MM.1S (cell line): Measurements from ENCODE around the gene CEACAM16.
"Not testable (repeated sequence)": the region's sequence is repeated elsewhere in the genome, so short reads cannot be mapped to it uniquely, and the experiment has no call there.

Experiments used
- DNase-seq: peaks from one replicate; pipeline ENCODE4 v3.0.0-alpha.2; 2015
- H2AFZ ChIP-seq: fragments of 300-600 bp; sonication (generic); 2 replicates; pipeline ENCODE4 v1.6.0; 2016; ENCODE audit warnings: antibody characterized with exemption, low read length
- H3F3A ChIP-seq: fragments of 300-600 bp; sonication (generic); 2 replicates; pipeline ENCODE4 v1.6.1; 2016; ENCODE audit warnings: mild to moderate bottlenecking, antibody characterized with exemption, low read length, moderate library complexity, mixed read lengths; ENCODE audit not compliant: insufficient read depth
- H3K27ac ChIP-seq: fragments of 300-600 bp; sonication (generic); 2 replicates; pipeline ENCODE4 v1.5.1; 2016; ENCODE audit warnings: mild to moderate bottlenecking, low read length
- H3K27me3 ChIP-seq: fragments of 300-600 bp; sonication (generic); replicated peaks from 2 replicates; pipeline ENCODE4 v1.6.0; 2016; ENCODE audit warnings: low read length; ENCODE audit not compliant: insufficient read depth
- H3K36me3 ChIP-seq: fragments of 300-600 bp; sonication (generic); replicated peaks from 2 replicates; pipeline ENCODE4 v1.6.1; 2016; ENCODE audit warnings: mild to moderate bottlenecking, low read length, mixed read lengths; ENCODE audit not compliant: insufficient read depth
- H3K4me1 ChIP-seq: fragments of 300-600 bp; sonication (generic); 2 replicates; pipeline ENCODE4 v1.6.1; 2016; ENCODE audit warnings: low read length, mixed read lengths
- H3K4me2 ChIP-seq: fragments of 300-600 bp; sonication (generic); 2 replicates; pipeline ENCODE4 v1.6.0; 2016; ENCODE audit warnings: low read depth, low read length
- H3K4me3 ChIP-seq: fragments of 300-600 bp; sonication (generic); 2 replicates; pipeline ENCODE4 v1.5.1; 2016; ENCODE audit warnings: low read length, mixed read lengths
- H3K79me2 ChIP-seq: fragments of 300-600 bp; sonication (generic); 2 replicates; pipeline ENCODE4 v1.6.1; 2016; ENCODE audit warnings: mixed run types, low read length, mixed read lengths
- H3K9ac ChIP-seq: fragments of 300-600 bp; sonication (generic); 2 replicates; pipeline ENCODE4 v1.6.1; 2016; ENCODE audit warnings: low read length, mixed read lengths
- H3K9me2 ChIP-seq: fragments of 300-600 bp; sonication (generic); replicated peaks from 2 replicates; pipeline ENCODE4 v1.6.1; 2016; ENCODE audit warnings: mild to moderate bottlenecking, low read length, mixed read lengths; ENCODE audit not compliant: insufficient read depth
- H3K9me3 ChIP-seq: fragments of 300-600 bp; sonication (generic); replicated peaks from 2 replicates; pipeline ENCODE4 v1.6.1; 2016; ENCODE audit warnings: mild to moderate bottlenecking, low read length, mixed read lengths; ENCODE audit not compliant: insufficient read depth
- H4K20me1 ChIP-seq: fragments of 300-600 bp; sonication (generic); 2 replicates; pipeline ENCODE4 v1.6.1; 2016; ENCODE audit warnings: mild to moderate bottlenecking, low read length, moderate library complexity, mixed read lengths; ENCODE audit not compliant: insufficient read depth
- CTCF ChIP-seq: fragments of 300-600 bp; sonication (generic); IDR thresholded peaks from 2 replicates; pipeline ENCODE4 v1.5.1; 2016; ENCODE audit warnings: antibody characterized with exemption, low read length, mixed read lengths
- EZH2 ChIP-seq: fragments of 300-600 bp; sonication (generic); optimal IDR thresholded peaks from 2 replicates; pipeline ENCODE3; 2017; ENCODE audit warnings: low read depth, mild to moderate bottlenecking, antibody characterized with exemption, low read length, mixed read lengths
- EZH2phosphoT487 ChIP-seq: fragments of 300-600 bp; sonication (generic); IDR thresholded peaks from 2 replicates; pipeline ENCODE4 v1.6.1; 2018; ENCODE audit warnings: antibody characterized with exemption, low read length

Gene CEACAM16

GRCh38 chr19:44683434-44684210, 15.3 kb upstream of the CEACAM16 start:
- Histone ChIP-seq H3K9me3 (no peaks in the 10 kb centered on the region), H3K4me3 (no peak overlapping the region), H3F3A (no peaks in the 10 kb centered on the region), H3K4me2 (no peak overlapping the region), H3K4me1 (no peaks in the 10 kb centered on the region), H4K20me1 (no peaks in the 10 kb centered on the region), H3K27me3 (no peaks in the 10 kb centered on the region), H3K36me3 (no peaks in the 10 kb centered on the region), H3K9ac (no peak overlapping the region), H2AFZ (no peak overlapping the region), H3K27ac (no peak overlapping the region), H3K9me2 (no peaks in the 10 kb centered on the region), H3K79me2 (no peaks in the 10 kb centered on the region)
- TF ChIP-seq EZH2 (no peak), EZH2phosphoT487 (no peak)
- DNase-seq: no peak

- H3K36me3 ChIP-seq, H2AFZ ChIP-seq, H3K9ac ChIP-seq, H3K27ac ChIP-seq, H3K9me2 ChIP-seq, H3K79me2 ChIP-seq, H3K27me3 ChIP-seq, H4K20me1 ChIP-seq, H3F3A ChIP-seq, H3K4me3 ChIP-seq, H3K9me3 ChIP-seq, H3K4me2 ChIP-seq, H3K4me1 ChIP-seq, DNase-seq: not testable (repeated sequence)
Measured at GRCh38 chr19:44684396-44684795, 14.6 kb upstream of the CEACAM16 start.

DNA sequence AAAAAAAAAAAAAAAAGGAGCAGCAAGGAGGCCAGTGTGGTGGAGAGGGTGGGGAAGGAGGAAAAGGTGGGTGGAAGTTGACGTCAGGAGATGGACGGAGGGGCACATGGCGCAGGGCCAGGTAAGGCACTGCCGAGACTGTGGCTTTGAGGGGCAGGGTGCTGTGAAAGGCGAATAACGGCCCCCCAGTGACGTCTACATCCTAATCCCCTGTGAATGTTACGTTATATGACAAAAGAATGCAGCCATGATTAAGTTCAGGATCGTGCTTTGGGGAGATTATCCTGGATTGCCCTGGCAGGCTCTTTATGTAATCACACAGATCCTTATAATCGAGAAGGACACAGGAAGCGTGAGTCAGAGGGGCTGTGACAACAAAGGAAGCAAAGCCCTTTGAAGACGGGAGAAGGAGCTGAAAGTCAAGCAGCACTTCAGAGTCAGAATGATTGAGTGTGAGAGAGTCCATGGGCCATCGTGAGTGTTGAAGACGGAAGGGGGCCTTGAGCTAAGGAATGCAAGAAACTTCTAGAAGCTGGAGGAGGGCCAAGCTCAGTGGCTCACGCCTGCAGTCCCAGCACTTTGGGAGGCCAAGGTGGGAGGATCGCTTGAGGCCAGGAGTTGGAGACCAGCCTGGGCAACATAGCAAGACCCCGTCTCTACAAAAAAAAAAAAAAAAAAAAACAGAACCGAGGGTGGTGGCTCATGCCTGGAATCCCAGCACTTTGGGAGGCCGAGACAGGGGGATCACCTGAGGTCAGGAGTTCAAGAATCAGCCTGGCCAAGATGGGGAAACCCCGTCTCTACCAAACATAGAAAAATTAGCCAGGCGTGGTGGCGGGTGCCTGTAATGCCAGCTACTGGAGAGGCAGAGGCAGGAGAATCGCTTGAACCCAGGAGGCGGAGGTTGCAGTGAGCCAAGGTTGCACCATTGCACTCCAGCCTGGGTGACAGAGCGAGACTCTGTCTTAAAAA, 13.8 kb upstream of the CEACAM16 start:
- Histone ChIP-seq H3K9ac (no peak overlapping the region), H3K4me1 (no peaks in the 10 kb centered on the region)

More for the DNA sequence above, 13.8 kb upstream of the CEACAM16 start:
- no peaks in the 10 kb centered on the region for H3K9me2 ChIP-seq
- H3K4me3 ChIP-seq: no peak overlapping the region
- H4K20me1 ChIP-seq: no peaks in the 10 kb centered on the region
- H3K4me2 ChIP-seq: no peak overlapping the region
- H3K9me3 ChIP-seq: no peaks in the 10 kb centered on the region
- H3K79me2 ChIP-seq: no peaks in the 10 kb centered on the region
- H3F3A ChIP-seq: no peaks in the 10 kb centered on the region
- H2AFZ ChIP-seq: no peak overlapping the region
- no peaks in the 10 kb centered on the region for H3K36me3 ChIP-seq
- no peaks in the 10 kb centered on the region for H3K27me3 ChIP-seq
- no peak for TF ChIP-seq EZH2phosphoT487
- no peak for TF ChIP-seq CTCF
- no peak for TF ChIP-seq EZH2
- no peak overlapping the region for H3K27ac ChIP-seq
- DNase-seq: no peak
